CD4-positive, alpha-beta memory T cell (primary cell): ENCODE results near the gene HELZ. TPM values are rescaled to one million over a fixed set of nuclear protein-coding genes. Genes with fewer than 3 reads are reported as not detected.

Experiments
- CTCF ChIA-PET: fragments of 350-600 bp; sonication (Branson Sonifier 250); formaldehyde crosslinking; loops from one replicate; lab custom pipeline; 2021; ENCODE audit warnings: inconsistent platforms; ENCODE audit not compliant: partially characterized antibody; lab: Charles Lee
- POLR2A ChIA-PET: fragments of 350-600 bp; sonication (Branson Sonifier 250); formaldehyde crosslinking; loops from one replicate; lab custom pipeline; 2021; ENCODE audit not compliant: partially characterized antibody; lab: Charles Lee
- DNase-seq, 5 donors: peaks; one replicate each; pipeline versions ENCODE4 v3.0.0 to v3.0.0-alpha.2; 2020 to 2022; ENCODE audit warnings: mixed read lengths in 1 of 5
- H3K27ac ChIP-seq: one replicate; pipeline ENCODE4 v1.7.0; 2013; ENCODE audit warnings: low read depth, low read length
- H3K27me3 ChIP-seq: 2 replicates; pipeline ENCODE4 v1.7.0; 2013; ENCODE audit warnings: mild to moderate bottlenecking, low read length, moderate library complexity; ENCODE audit not compliant: insufficient read depth
- H3K36me3 ChIP-seq: 2 replicates; pipeline ENCODE4 v1.7.0; 2013; ENCODE audit warnings: mild to moderate bottlenecking, low read length, moderate library complexity; ENCODE audit not compliant: insufficient read depth
- H3K4me1 ChIP-seq: 2 replicates; pipeline ENCODE4 v1.7.0; 2013; ENCODE audit warnings: mild to moderate bottlenecking, low read length, moderate library complexity; ENCODE audit not compliant: insufficient read depth
- H3K4me3 ChIP-seq, 2 donors: one replicate each; pipeline ENCODE4 v1.7.0; 2013; ENCODE audit warnings: low read length in 2 of 2, mild to moderate bottlenecking in 1 of 2
- H3K9me3 ChIP-seq, 2 donors: one replicate each; pipeline ENCODE4 v1.7.0; 2013; ENCODE audit warnings: low read length in 2 of 2, control low read depth in 1 of 2; ENCODE audit not compliant: control insufficient read depth in 1 of 2
- H3K27ac Mint-ChIP-seq, 7 donors: one replicate each; pipeline ENCODE4 v1.8.0; 2020 to 2021; ENCODE audit warnings: mixed read lengths in 7 of 7, mild to moderate bottlenecking in 6 of 7, inconsistent platforms in 3 of 7, moderate library complexity in 3 of 7
- H3K27me3 Mint-ChIP-seq, 2 donors: one replicate each; pipeline ENCODE4 v1.8.0; 2020 to 2021; ENCODE audit warnings: mixed read lengths in 2 of 2
- H3K36me3 Mint-ChIP-seq, 2 donors: one replicate each; pipeline ENCODE4 v1.8.0; 2020 to 2021; ENCODE audit warnings: mixed read lengths in 2 of 2, inconsistent platforms in 1 of 2, mild to moderate bottlenecking in 1 of 2
- H3K4me1 Mint-ChIP-seq, 4 donors: one replicate each; pipeline ENCODE4 v1.8.0; 2020 to 2021; ENCODE audit warnings: mixed read lengths in 4 of 4, mild to moderate bottlenecking in 1 of 4
- H3K4me3 Mint-ChIP-seq, 8 donors: one replicate each; pipeline ENCODE4 v1.8.0; 2020 to 2021; ENCODE audit warnings: mixed read lengths in 8 of 8, mild to moderate bottlenecking in 7 of 8, moderate library complexity in 6 of 8, inconsistent platforms in 3 of 8
- H3K9me3 Mint-ChIP-seq, 8 donors: one replicate each; pipeline ENCODE4 v1.8.0; 2020 to 2021; ENCODE audit warnings: mixed read lengths in 8 of 8, mild to moderate bottlenecking in 5 of 8, inconsistent platforms in 3 of 8, moderate library complexity in 1 of 8
- intact Hi-C: fragments of 100-400 bp; cut with micrococcal nuclease; formaldehyde crosslinking; loops from one replicate; pipeline ENCODE4 v1.15.1; 2023
- polyA plus RNA-seq, 2 donors: library from polyadenylated mRNA; unstranded; fragments of 300-500 nt; fragmentation: Illumina TruSeq; gene quantifications; one replicate each; pipeline ENCODE4 v1.2.3, GENCODE V29; 2021
- total RNA-seq, 2 experiments: library from RNA; stranded (reverse); gene quantifications; one replicate each; pipeline ENCODE4 v1.2.3, GENCODE V29; 2021

The HELZ gene
- total and polyA plus RNA-seq, 4 experiments from 2014 or later, result 32.0 to 104 (median 86.4) TPM

- Histone ChIP-seq H3K4me3 (no peak overlapping the region), H3K9me3 (no peaks in the 10 kb centered on the region), H3K4me1 (peaks cover 23% of the 10 kb centered on the region), H3K27ac (no peak overlapping the region), H3K27me3 (no peaks in the 10 kb centered on the region), H3K36me3 (peaks cover 11% of the 10 kb centered on the region)
- H3K27me3 Mint-ChIP-seq, result no peaks in the 10 kb centered on the region
- H3K4me1 Mint-ChIP-seq, result peaks cover 20 to 41% (median 29%) of the 10 kb centered on the region in 4 donors
- peaks cover 30 to 45% of the 10 kb centered on the region in 2 donors for H3K36me3 Mint-ChIP-seq
- ChIA-PET POLR2A (no interaction called here), CTCF (no interaction called here)
- H3K9me3 Mint-ChIP-seq, result no peaks in the 10 kb centered on the region
- no peak overlapping the region for H3K27ac Mint-ChIP-seq
- intact Hi-C loops, result no loop called here
- DNase-seq, result no peak
- H3K4me3 Mint-ChIP-seq, result no peak overlapping the region
Observed at GRCh38 chr17:67085406-67085805, 159.6 kb downstream of the HELZ start.

GRCh38 chr17:67082107-67082506, 162.9 kb downstream of the HELZ start:
- Histone ChIP-seq H3K9me3 (no peaks in the 10 kb centered on the region), H3K4me3 (no peak overlapping the region), H3K4me1 (peaks cover 26% of the 10 kb centered on the region), H3K36me3 (peaks cover 16% of the 10 kb centered on the region), H3K27me3 (no peaks in the 10 kb centered on the region), H3K27ac (peak overlapping the region; percentile 21)
- Mint-ChIP-seq H3K27ac (peak overlapping the region; percentile 43 to 90 (median 67)), H3K4me3 (peak overlapping the region in 7 of 8 donors; percentile 9 to 70 (median 45)), H3K27me3 (no peaks in the 10 kb centered on the region), H3K36me3 (peaks cover 27 to 43% of the 10 kb centered on the region in 2 donors), H3K4me1 (peaks cover 15 to 31% (median 23%) of the 10 kb centered on the region in 4 donors), H3K9me3 (no peaks in the 10 kb centered on the region)
- CTCF ChIA-PET, result interaction anchor here (0.7 to 1.4 kb wide), 5 partner anchors 13 to 880 kb away, joined by 3 to 5 read pairs (median 3); no protein-coding TSS in a partner anchor
- peak in 4 of 5 donors; percentile 53 to 67 (median 60) for DNase-seq
- intact Hi-C loops, result loop anchor here (5.0 kb wide), 2 partner anchors 175 to 355 kb away; no protein-coding TSS in a partner anchor
- POLR2A ChIA-PET, result interaction anchor here (0.8 to 2.0 kb wide), 3 partner anchors 10 to 14 kb away, joined by 3 to 6 read pairs (median 5); no protein-coding TSS in a partner anchor

DNA sequence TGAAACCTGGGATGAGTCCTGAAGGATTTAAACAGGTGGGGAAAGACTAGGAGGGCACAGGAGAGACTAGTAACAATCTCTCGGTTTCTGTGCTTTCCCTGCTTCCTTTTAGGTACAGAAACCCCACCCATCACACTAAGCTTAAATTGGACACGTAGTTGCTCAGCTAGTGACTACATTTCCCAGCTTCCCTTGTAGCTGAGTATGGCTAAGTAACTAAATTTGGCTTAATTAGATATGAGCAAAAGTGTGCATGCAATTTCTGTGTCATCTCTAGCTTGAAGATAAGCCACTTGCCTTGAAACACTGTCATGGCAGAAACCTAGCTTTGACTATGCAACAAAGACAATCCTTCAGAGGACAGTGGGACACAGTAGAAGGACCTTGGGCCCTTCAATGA, 164.2 kb downstream of the HELZ start:
- Mint-ChIP-seq H3K27ac (peak overlapping the region in 3 of 7 donors; percentile 53 to 83 (median 53)), H3K9me3 (no peaks in the 10 kb centered on the region), H3K27me3 (no peaks in the 10 kb centered on the region), H3K4me1 (peaks cover 12 to 28% (median 20%) of the 10 kb centered on the region in 4 donors), H3K36me3 (peaks cover 28 to 44% of the 10 kb centered on the region in 2 donors), H3K4me3 (no peak overlapping the region)
- Histone ChIP-seq H3K36me3 (peaks cover 10% of the 10 kb centered on the region), H3K4me1 (peaks cover 26% of the 10 kb centered on the region), H3K27ac (no peak overlapping the region), H3K27me3 (no peaks in the 10 kb centered on the region), H3K4me3 (no peak overlapping the region), H3K9me3 (no peaks in the 10 kb centered on the region)
- CTCF ChIA-PET, result interaction anchor here (0.6 kb wide), 1 partner anchor 46 kb away, joined by 3 read pairs; no protein-coding TSS in a partner anchor
- POLR2A ChIA-PET, result interaction anchor here (2.0 kb wide), 1 partner anchor 11 kb away, joined by 6 read pairs; no protein-coding TSS in a partner anchor
- DNase-seq, result no peak
- intact Hi-C loops, result loop anchor here (5.0 kb wide), 2 partner anchors 174 to 354 kb away; no protein-coding TSS in a partner anchor

DNA sequence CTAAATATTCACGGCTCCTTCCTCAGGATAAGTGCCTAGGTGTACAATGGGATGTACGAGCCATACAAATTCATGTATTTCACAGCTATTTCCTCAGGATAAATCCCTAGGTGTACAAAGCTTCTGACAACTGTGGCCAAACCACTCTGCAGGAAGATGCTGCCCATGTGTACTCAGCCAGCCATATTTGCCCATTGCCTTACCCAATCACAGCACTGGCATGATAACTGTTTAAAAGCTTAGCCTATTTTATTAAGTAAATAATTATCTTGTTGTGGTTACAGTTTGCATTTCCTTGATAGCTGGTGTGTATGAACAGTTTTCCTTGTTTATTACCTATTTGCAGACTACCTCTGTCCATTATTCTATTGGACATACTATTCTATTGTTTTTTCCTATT, 165.5 kb downstream of the HELZ start:
- Histone ChIP-seq H3K36me3 (peaks cover 6% of the 10 kb centered on the region), H3K27me3 (no peaks in the 10 kb centered on the region), H3K27ac (no peak overlapping the region), H3K4me1 (peaks cover 26% of the 10 kb centered on the region), H3K4me3 (no peak overlapping the region), H3K9me3 (no peaks in the 10 kb centered on the region)
- H3K27ac Mint-ChIP-seq, result peak overlapping the region in 1 of 7 donors; percentile 35
- no peaks in the 10 kb centered on the region for H3K9me3 Mint-ChIP-seq
- H3K36me3 Mint-ChIP-seq, result peaks cover 24 to 45% of the 10 kb centered on the region in 2 donors
- ChIA-PET POLR2A (interaction anchor here (0.6 kb wide), 1 partner anchor 381 kb away, joined by 3 read pairs; no protein-coding TSS in a partner anchor), CTCF (no interaction called here)
- DNase-seq, result no peak
- H3K27me3 Mint-ChIP-seq, result no peaks in the 10 kb centered on the region
- H3K4me3 Mint-ChIP-seq, result no peak overlapping the region
- intact Hi-C loops, result no loop called here
- H3K4me1 Mint-ChIP-seq, result peaks cover 12 to 27% (median 19%) of the 10 kb centered on the region in 4 donors

GRCh38 chr17:67078292-67078691, 166.7 kb downstream of the HELZ start:
- Histone ChIP-seq H3K9me3 (no peaks in the 10 kb centered on the region), H3K36me3 (peaks cover 11% of the 10 kb centered on the region), H3K4me1 (peaks cover 26% of the 10 kb centered on the region), H3K27ac (no peak overlapping the region), H3K27me3 (no peaks in the 10 kb centered on the region), H3K4me3 (no peak overlapping the region)
- CTCF ChIA-PET, result interaction anchor here (1.8 kb wide), 1 partner anchor 10 kb away, joined by 6 read pairs; no protein-coding TSS in a partner anchor
- DNase-seq, result no peak
- POLR2A ChIA-PET, result no interaction called here
- Mint-ChIP-seq H3K27me3 (no peaks in the 10 kb centered on the region), H3K4me3 (no peak overlapping the region), H3K27ac (no peak overlapping the region), H3K4me1 (peaks cover 9 to 20% (median 15%) of the 10 kb centered on the region in 4 donors), H3K36me3 (peaks cover 26 to 45% of the 10 kb centered on the region in 2 donors), H3K9me3 (peaks cover 0 to 3% (median 0%) of the 10 kb centered on the region in 8 donors)
- intact Hi-C loops, result no loop called here

GRCh38 chr17:67076290-67076689, 168.7 kb downstream of the HELZ start:
- H3K27me3 Mint-ChIP-seq, result no peaks in the 10 kb centered on the region
- peaks cover 32 to 48% of the 10 kb centered on the region in 2 donors for H3K36me3 Mint-ChIP-seq
- H3K4me1 Mint-ChIP-seq, result peaks cover under 1 to 9% (median 5%) of the 10 kb centered on the region in 4 donors
- no peak overlapping the region for H3K27ac Mint-ChIP-seq
- Histone ChIP-seq H3K27me3 (no peaks in the 10 kb centered on the region), H3K27ac (no peak overlapping the region), H3K9me3 (no peaks in the 10 kb centered on the region), H3K4me1 (peaks cover 11% of the 10 kb centered on the region), H3K4me3 (no peak overlapping the region), H3K36me3 (peaks cover 11% of the 10 kb centered on the region)
- ChIA-PET POLR2A (no interaction called here), CTCF (no interaction called here)
- intact Hi-C loops, result no loop called here
- no peak for DNase-seq
- no peak overlapping the region for H3K4me3 Mint-ChIP-seq
- H3K9me3 Mint-ChIP-seq, result peaks cover 0 to 3% (median 0%) of the 10 kb centered on the region in 8 donors

- peaks cover 0 to 4% (median 0%) of the 10 kb centered on the region in 4 donors for H3K4me1 Mint-ChIP-seq
- no peaks in the 10 kb centered on the region for H3K9me3 ChIP-seq
- no peaks in the 10 kb centered on the region for H3K27me3 ChIP-seq
- CTCF ChIA-PET, result no interaction called here
- POLR2A ChIA-PET, result no interaction called here
- no peaks in the 10 kb centered on the region for H3K4me1 ChIP-seq
- H3K36me3 Mint-ChIP-seq, result peaks cover 29 to 49% of the 10 kb centered on the region in 2 donors
- peaks cover 0 to 3% (median 0%) of the 10 kb centered on the region in 8 donors for H3K9me3 Mint-ChIP-seq
- peak overlapping the region in 1 of 7 donors; percentile 13 for H3K27ac Mint-ChIP-seq
- H3K4me3 ChIP-seq, result no peak overlapping the region
- intact Hi-C loops, result no loop called here
- DNase-seq, result no peak
- no peak overlapping the region for H3K4me3 Mint-ChIP-seq
- no peak overlapping the region for H3K27ac ChIP-seq
- H3K27me3 Mint-ChIP-seq, result no peaks in the 10 kb centered on the region
- H3K36me3 ChIP-seq, result peaks cover 11% of the 10 kb centered on the region
Observed at GRCh38 chr17:67074781-67075180, 170.2 kb downstream of the HELZ start.
